HG03520 (cell line): ENCODE results near the gene RBM20.
"Not testable (repeated sequence)": the region's sequence is repeated elsewhere in the genome, so short reads cannot be mapped to it uniquely, and the experiment has no call there.

Experiments used
- ATAC-seq: cut with Tn5 transposase; IDR thresholded peaks from one replicate; pipeline ENCODE4 v1.9.1; 2021; ENCODE audit warnings: mild to moderate bottlenecking, moderate library complexity; ENCODE audit not compliant: unreplicated experiment

The RBM20 gene

DNA sequence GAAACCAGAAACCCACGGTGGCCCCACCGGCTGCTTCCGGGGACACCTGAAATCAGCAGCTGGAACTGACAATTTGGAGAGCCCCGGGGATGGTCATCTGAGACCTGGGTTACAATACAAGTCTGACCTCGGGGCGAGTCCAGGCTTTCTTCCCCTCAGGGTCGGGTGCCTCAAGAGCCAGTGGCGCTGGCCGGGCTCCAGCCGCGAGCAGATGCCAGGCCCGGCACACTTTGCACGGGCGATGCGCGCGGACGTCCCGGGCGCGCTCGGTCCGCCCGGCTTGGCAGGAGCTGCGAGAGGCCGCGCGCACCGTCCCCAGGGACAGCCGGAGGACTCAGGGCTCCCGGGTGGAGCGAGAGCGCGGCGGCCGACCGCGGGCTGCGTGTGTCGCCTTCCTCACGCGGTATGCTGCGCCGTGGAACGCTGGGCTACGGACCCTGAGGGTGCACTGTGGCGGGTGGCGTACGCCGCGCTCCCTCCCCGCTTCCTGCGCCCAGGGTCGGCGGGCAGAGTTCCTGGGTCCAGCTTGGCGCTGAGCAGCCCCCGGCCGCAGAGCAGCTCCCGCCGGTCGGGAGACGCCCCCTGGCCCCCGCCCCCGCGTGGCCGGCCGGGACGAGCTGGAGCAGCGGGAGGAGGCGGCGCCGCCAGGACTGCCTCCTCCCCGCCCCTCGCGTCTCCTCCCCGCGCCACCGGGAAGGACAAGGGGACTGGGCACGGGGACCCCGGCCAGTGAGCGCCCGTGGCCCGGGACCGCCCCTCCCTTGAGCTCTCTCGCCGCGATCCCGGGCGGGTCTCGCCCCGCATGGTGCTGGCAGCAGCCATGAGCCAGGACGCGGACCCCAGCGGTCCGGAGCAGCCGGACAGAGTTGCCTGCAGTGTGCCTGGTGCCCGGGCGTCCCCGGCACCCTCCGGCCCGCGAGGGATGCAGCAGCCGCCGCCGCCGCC is at the start of gene RBM20:
RBM20 (plus strand) TSS at position 684 of the 945 bp plus-strand sequence; CDS start at position 803, 119 bp downstream.
- no peak for ATAC-seq

DNA sequence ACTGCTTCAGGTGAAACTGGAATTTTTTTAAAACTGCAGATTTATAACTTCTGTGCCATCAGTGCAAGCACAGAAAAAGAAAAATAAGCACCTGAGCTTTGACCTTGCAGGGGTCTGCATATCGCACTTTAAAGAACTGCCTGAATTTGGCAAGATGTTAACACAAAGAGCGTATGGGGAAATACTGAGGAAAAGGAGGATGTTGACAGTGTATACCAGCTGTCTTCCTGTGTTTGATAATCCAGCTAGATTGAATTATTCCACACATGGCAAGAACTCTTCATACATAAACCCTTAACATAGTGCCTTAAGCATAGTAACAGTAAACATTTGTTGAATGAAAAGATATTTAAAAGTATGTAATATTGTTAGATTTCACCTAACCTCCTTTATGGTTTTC is 46.7 kb upstream of the RBM20 start:
- ATAC-seq = no peak

DNA sequence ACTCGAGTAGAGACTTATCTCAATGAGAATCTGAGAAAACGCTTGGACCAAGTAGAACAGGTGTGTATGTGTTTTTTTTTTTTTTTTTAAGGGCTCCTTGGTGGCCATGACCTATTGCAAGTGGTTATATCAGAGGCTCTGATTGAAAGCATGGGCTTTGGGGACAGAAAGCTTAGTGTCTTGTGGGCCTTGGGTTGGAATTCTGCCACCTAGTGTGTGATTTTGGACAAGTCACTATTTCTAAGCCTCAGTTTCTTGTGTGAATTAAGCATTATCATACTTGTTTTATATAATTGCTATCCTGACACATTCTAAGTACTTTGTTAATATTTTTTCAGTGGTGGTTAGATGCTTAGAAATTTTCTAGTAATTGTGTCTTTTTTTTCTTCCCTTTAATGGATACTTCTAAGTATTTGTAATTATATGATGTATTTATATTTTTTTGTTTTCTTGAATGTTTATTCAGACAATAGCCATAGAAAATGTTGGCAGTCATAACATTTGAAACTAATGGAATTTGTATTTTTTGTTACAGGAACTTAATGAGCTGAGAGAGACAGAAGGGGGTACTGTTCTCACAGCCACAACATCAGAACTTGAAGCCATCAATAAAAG is 43.5 kb upstream of the RBM20 start:
- ATAC-seq = no peak

DNA sequence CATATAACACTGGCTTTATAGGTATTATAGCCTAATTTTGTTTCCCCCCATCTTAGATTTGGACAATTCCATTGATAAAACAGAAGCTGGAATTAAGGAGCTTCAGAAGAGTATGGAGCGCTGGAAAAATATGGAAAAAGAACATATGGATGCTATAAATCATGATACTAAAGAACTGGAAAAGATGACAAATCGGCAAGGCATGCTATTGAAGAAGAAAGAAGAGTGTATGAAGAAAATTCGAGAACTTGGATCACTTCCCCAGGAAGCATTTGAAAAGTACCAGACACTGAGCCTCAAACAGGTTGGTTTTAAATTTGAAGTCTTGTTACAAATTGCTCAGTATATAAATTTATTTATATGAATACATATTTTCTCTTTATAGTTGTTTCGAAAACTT is 42.6 kb upstream of the RBM20 start:
- no peak for ATAC-seq

DNA sequence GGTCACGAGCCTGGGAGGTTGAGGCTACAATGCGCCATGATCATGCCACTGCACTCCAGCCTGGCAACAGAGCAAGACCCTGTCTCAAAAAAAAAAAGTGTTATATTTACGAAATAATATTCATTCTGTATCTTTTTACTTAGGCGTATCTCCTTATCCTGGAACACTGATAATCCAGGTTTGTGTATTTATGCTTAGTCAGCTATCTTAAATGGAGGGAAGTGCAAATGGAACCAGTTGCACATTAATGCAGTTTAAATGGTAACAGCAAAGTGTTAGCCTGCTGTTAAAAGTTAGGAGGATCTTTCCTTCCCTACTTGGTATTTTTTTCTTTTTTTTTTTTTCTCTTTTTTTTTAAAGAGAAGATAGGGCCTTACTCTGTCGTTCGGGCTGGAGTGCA is 36.0 kb upstream of the RBM20 start:
- ATAC-seq = no peak

DNA sequence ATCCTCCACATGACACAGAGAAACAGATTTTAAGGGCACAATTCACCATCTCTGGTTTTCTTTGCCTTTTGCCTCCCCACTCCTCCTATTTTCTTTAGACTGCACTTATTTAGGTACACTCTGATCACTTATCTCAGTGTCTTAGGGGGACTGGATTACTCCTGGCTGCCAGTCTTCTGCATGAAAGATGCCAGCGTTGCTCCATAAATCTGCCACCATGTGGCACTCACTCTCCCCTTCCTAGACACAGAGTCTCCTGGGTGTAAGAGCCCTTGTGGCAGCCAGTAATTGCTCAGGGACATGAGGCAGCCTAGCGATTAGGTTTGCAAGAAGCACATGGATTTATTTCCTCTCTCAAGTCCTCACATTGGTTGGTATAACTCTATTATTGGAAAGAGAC is 34.5 kb upstream of the RBM20 start:
- no peak for ATAC-seq

DNA sequence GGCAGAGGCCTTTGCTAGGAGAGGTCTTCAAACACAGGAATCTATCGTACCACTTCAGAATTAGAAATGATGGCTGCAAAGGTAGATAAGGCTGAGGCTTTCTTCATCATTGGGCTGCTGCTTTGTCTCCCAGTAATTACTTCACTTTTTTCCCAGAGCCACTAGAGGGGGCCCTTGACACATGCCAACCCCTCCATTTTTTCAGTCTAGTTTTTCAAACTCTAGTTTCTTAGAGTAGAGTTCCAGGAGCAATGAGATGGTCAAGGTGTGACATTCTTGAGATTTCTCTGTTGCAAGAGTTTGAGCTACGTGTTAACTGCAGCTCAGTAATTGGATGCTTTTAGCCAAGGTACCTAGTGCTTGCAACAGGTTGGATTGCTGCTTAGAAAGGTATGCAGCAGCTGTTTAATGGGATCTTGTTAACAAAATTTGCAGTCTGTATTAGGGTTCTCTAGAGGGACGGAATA is 33.8 kb upstream of the RBM20 start:
- ATAC-seq = no peak

DNA sequence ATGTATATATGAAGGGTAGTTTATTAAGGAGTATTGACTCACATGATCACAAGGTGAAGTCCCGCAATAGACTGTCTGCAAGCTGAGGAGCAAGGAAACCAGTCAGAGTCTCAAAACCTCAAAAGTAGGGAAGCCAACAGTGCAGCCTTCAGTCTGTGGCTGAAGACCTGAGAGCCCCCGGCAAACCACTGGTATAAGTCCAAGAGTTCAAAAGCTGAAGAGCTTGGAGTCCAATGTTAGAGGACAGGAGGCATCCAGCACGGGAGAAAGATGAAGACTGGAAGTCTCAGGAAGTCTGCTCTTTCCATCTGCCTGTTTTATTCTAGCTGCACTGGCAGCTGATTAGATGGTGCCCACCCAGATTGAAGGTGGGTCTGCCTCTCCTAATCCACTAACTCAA is 33.4 kb upstream of the RBM20 start:
- not testable (repeated sequence) for ATAC-seq

DNA sequence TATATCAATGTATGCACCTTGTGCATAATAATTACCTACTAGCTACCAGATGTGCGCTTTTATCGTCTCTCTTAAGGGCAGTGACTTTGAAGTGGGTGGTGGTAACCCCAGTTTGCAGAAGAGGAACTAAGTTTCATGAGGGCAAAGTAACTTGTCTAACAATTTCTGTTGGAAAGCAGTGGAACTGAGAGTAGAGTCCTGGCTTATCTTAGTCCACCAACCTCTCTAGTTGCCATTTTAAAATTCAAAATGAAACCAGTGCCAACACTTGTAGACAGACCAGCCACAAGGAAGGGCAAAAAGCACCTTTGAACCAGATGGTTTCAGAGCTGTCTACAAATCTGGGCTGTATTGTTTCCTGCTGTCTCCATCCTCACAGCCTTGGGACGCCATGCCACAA is 32.0 kb upstream of the RBM20 start:
- ATAC-seq = no peak

DNA sequence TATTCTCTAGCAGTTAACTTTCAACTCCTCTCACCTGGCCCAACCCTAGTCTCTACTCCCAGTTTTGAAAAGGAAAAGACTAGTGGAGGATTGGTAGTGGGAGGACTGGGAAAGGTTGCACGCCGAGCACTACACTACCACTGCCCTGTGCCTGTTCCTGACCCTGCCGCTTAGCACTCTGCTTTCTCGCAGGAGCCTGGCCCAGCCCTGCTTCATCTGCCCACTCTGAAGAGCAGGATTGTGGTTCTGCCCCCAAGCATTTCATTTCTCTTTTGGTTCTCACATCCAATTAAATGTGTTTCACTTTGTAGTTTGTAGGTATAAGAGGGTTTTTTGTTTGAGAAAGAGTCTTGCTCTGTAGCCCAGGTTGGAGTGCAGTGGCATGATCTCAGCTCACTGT is 31.5 kb upstream of the RBM20 start:
- ATAC-seq = no peak

DNA sequence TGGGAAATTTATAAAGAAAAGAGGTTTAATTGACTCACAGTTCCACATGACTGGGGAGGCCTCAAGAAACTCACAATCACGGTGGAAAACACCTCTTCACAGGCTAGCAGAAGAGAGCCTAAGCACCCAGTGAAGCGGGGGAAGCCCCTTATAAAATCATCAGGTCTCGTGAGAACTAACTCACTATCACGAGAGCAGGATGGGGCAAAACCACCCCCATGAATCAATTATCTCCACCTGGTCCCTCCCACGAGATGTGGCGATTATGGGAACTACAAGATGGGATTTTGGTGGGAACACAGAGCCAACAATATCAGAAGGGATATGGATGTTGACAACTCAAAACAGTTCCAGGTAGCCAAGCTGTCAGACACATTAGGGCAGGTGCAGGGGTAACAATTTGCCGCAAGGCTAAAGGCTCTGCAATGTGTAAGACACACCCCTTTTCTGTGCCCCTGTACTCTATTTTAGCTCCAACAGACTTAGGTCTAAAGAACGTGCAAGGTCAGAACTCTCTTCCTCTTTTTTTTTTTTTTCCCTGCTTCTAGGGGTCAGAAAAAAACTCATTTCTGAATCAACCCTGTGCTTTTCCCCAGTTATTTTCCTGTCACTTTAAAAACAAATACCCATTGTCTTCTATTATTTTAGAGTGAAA is 30.7 kb upstream of the RBM20 start:
- ATAC-seq = no peak

DNA sequence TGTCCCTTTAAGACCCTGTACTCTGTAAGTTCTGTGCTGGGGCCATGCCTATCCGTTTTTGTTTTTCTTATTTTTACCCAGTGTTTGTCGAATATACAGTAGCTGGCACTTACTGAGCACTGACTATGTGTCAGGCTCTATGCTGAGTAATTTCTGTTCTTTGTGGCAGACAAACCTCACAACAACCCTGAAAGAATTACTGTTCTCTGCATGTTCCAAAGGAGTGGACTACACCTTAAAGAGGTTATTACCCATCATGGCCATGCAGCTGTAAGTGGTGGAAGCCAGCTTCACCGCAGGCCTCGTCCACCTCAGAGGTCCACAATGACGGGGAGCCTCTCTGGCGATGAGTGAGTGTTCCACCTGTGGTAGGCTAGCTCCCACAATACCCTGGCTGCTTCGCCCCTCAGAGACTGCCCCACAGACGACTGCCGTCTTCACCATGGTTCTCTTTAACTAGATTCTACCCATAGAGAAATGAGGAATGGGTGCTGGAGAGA is 30.1 kb upstream of the RBM20 start:
- ATAC-seq = peak; percentile 66

DNA sequence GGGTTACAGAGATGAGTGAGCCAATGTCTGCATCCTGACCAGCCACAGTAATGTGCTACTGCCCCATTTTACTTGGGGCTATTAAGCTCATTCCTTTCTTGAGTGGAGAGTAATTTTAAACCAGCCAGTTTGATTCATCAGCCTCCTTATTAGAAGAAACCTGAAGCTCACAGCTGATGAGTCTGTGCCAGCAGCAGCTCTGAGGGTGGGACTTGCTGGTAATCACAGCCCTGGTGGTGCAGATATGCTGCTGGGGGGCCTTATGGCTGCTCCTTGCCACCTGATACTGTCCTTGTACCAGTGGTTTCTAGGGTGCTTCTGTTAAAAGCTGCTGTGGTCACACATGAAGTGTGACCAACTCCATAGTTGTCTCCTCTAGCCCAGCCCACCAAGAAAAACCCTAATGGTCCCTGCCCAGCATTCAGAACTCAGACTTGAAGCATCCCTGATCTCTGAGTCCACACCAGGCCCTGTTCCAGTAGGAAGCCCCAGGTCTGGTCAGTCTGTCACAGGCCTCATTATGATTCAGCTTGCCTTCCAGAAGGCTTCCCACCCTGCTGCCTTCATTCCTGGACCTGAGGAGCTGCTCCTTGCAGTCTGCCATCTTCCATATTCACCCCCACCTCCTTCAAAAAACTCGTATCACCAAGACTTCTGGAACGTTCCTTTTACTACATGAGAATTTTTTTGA is 28.9 kb upstream of the RBM20 start:
- no peak for ATAC-seq

DNA sequence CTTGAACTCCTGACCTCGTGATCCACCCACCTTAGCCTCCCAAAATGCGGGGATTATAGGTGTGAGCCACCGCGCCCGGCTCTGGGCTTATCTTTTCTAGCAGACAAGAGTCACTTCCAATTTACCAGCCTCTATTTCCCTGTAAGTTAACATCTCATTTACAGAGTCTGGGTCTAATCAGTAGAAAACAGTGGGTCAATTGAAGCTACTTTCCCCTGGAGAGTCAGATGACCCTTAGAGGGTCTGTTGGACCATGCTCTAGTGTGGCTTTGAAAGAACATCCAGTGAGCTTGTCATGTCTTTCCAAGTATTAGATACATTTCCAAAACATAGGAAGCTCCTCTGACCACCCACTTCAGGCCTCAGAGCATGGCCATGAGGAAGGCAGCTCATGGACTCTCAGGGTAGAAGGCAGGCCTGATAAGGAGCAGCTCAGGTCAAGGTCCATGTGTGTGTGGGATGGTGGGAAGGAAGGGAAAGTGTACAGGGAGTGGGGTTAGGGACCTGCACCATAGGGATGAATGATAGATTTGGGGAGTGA is 27.6 kb upstream of the RBM20 start:
- ATAC-seq = no peak

DNA sequence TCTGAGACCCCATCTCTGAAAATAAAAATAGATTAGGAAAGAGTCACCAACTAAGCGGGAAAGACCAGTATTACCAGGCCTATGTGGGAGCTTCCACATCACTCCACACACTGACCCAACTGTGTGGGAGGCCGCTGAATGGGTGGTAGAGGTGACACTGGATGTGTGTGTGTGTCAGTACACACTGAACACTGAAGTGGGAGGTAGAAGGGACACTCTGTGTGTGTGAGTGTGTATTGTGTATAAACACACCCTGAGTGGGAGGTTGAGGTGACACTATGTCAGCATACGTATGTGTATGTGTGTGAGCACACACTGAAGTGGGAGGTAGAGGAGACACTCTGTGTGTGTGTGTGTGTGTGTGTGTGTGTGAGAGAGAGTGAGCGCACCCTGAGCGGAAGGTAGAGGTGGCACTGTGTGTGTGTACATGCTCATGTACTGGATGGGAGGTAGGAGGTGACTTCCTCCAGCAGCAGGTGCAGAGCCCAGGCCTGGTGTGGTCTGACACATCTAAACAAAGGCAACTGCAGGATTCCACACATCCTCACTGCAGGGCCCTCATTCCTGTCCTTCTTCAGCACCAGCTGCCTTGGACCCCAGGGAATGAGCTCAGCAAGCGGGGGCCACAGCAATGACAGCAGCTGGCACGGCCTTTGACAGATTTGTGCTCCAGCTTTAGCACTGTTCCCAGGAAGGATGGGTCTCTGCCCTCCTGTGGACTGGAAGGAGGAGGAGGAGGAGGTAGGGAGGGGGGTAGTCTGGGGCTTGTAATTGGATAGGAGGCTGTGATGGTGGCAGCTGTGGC is 26.5 kb upstream of the RBM20 start:
- no peak for ATAC-seq

DNA sequence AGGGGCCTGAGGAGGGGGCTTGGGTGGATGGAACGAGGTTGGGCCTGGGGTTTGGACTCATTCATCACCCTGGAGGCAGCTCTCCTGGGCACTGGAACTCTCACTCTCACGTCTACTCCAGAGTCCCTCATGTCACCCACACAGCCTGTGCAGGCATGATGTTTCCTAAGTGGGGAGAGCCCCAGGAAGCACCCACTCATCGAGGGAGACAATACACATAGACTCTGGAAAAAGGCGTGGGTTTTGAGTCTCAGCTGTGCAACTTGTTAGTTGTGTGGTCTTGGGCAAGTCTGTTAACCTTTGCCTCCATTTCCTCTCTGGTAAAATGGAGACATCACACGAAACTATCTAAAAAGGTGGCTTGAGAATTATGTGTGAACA is 25.9 kb upstream of the RBM20 start:
- no peak for ATAC-seq

DNA sequence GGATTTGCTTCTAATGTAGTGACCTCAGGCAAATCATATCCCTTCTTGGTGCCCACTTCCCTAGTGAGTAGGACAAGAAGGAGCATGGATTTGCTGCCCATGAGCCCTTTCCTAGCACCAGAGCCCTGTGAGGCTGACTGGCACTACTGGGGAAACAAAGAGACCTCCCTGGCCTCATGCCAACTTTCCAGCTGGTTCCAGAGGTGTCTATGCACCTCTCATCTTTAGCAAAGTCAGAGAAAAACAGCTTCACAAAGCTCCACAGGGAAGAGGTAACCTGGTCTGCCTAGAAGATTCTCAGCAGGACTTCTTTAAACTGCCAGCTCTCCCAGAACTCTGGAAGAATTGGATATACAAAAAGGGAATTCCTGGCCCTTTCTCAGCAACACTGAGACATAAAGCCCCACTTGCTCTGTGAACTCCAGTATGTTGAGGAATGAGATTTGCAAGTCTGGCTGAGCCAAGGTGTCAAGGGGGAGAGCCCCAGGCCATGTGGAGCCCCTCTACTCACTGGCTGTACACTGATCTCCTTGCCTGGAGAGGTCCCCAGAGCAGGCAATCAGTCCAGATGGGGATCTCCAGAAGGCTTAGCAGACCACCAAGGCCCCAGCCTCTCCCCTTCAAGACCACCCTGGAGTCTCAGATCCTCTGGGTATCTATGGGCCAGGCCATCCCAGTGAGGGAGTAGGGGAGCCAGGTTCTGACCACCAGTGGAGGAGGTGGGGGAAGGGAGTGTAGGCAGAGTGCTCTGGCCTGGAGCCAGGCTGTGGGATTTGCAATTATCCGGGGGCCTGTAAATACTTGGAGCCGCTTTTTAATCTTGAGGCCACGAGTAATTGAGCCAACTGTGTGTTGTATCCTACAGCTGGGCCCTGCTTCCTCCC is 24.4 kb upstream of the RBM20 start:
- no peak for ATAC-seq

DNA sequence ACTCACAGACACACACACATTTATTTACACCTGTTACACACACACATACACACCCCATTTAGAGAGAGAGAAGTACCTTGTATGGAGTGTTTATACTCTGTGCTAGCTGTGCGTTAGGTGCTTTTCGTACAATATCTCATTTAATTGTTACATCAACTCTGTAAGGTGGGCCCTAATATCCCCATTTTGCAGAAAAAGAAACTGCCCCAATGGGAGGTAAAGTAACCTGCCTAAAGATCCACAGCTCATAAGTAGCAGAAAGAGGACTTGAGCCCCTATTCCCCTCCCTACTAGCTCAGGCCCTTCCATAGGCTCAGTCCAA is 23.8 kb upstream of the RBM20 start:
- no peak for ATAC-seq

DNA sequence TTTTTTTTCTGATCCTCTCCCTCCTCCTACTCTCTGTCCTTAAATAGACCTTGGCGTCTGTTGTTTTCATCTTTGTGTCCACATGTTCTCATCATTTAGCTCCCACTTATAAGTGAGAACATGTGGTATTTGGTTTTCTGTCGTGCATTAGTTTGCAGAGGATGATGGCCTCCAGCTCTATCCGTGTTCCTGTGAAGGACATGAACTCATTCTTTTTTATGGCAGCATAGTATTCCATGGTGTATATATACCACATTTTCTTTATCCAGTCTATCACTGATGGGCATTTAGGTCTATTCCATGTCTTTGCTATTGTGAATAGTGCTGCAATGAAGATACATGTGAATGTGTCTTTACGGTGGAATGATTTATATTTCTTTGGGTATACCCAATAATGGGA is 20.8 kb upstream of the RBM20 start:
- not testable (repeated sequence) for ATAC-seq
